Measurements from ENCODE around the gene ARMC6.

ARMC6 gene

GRCh38 chr19:19068659-19069654 lies 35.6 kb downstream of the ARMC6 start:
- no peak for DNase-seq (ENCODE audit: extremely low read depth, low read depth)
- no peak for TF ChIP-seq CTCF (IDR thresholded peaks at IDR 0.05; ENCODE audit: low read depth, low read length, missing control alignments)
- no peak overlapping the region for H3K4me3 ChIP-seq (replicated peaks; ENCODE audit: low read depth, low read length)

- no peak for TF ChIP-seq CTCF (IDR thresholded peaks at IDR 0.05; ENCODE audit: low read depth, low read length, missing control alignments)
- DNase-seq (ENCODE audit: extremely low read depth, low read depth) = no peak
Measured at GRCh38 chr19:19071897-19072296, 38.5 kb downstream of the ARMC6 start.

GRCh38 chr19:19074196-19074882 lies 40.9 kb downstream of the ARMC6 start:
- TF ChIP-seq CTCF (IDR thresholded peaks at IDR 0.05; ENCODE audit: low read depth, low read length, missing control alignments) = no peak
- DNase-seq (ENCODE audit: extremely low read depth, low read depth) = no peak
- H3K4me3 ChIP-seq (replicated peaks; ENCODE audit: low read depth, low read length) = no peak overlapping the region

More at GRCh38 chr19:19071897-19072296, 38.5 kb downstream of the ARMC6 start:
- H3K4me3 ChIP-seq (replicated peaks; ENCODE audit: low read depth, low read length) = no peak overlapping the region

- no peak for TF ChIP-seq CTCF (IDR thresholded peaks at IDR 0.05; ENCODE audit: low read depth, low read length, missing control alignments)
- H3K4me3 ChIP-seq (replicated peaks; ENCODE audit: low read depth, low read length) = no peak overlapping the region
- no peak for DNase-seq (ENCODE audit: extremely low read depth, low read depth)
Measured at GRCh38 chr19:19075126-19075525, 41.7 kb downstream of the ARMC6 start.

GRCh38 chr19:19076476-19076875 lies 43.1 kb downstream of the ARMC6 start:
- no peak overlapping the region for H3K4me3 ChIP-seq (replicated peaks; ENCODE audit: low read depth, low read length)
- TF ChIP-seq CTCF (IDR thresholded peaks at IDR 0.05; ENCODE audit: low read depth, low read length, missing control alignments) = no peak
- DNase-seq (ENCODE audit: extremely low read depth, low read depth) = no peak

GRCh38 chr19:19077103-19077502 lies 43.7 kb downstream of the ARMC6 start:
- TF ChIP-seq CTCF (IDR thresholded peaks at IDR 0.05; ENCODE audit: low read depth, low read length, missing control alignments) = no peak
- DNase-seq (ENCODE audit: extremely low read depth, low read depth) = no peak
- no peak overlapping the region for H3K4me3 ChIP-seq (replicated peaks; ENCODE audit: low read depth, low read length)
